GM12892 (cell line): ENCODE data around the gene DVL2.
A peak's percentile ranks its signal among the peaks of the same experiment; 100 is the strongest.

Experiments used
- POLR2A ChIP-seq: IDR thresholded peaks from 2 replicates; pipeline ENCODE4 v1.6.1; 2011; ENCODE audit warnings: low read depth, low read length, control low read depth
- POLR2AphosphoS5 ChIP-seq: IDR thresholded peaks from 2 replicates; pipeline ENCODE4 v1.6.1; 2011; ENCODE audit warnings: low read depth, low read length, control low read depth

DNA sequence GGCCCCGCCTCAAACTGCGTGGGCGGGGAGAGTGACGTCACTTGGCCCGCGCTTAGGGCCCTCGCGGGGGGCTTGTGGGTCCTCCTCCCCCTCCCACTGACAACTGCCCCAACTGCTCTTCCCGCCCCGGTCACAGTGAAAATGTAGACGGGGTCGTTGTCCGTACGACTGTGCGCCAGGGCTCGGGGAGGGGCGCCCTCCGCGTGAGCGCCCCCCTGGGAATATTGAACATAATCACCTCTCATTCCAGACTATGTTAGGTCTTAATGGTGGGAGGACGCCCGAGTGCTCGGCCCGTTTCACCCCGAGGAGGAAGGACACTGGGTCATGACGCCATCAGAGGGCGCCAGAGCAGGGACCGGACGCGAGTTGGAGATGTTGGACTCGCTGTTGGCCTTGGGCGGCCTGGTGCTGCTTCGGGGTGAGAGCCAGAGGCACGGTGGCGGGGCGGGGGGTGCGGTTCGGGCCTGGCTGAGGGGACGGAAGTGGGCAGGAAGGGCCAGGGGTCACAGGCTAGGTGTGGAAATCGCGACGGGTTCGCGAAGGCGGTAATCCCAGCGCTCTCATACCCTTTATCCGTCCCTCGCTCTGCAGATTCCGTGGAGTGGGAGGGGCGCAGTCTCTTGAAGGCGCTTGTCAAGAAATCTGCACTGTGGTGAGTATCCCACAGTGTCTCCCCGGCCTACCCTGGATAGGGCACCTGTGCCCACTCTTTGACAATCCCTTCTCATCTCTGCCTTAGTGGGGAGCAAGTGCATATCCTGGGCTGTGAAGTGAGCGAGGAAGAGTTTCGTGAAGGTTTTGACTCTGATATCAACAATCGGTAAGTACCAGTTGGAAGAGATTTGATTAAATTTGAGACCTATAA is 18.1 kb upstream of the DVL2 start, which contains the start of gene ELP5:
- TF ChIP-seq POLR2A, result peak; percentile 83
- peak; percentile 88 for TF ChIP-seq POLR2AphosphoS5
